AG09319 (cell line): Measurements from ENCODE around the gene ZNF528.

Source experiments
- DNase-seq: peaks from one replicate; pipeline ENCODE4 v3.0.0-alpha.2; 2010; ENCODE audit warnings: low read depth; ENCODE audit errors: extremely low read depth
- CTCF ChIP-seq: IDR thresholded peaks from 2 replicates; pipeline ENCODE4 v1.5.1; 2011; ENCODE audit warnings: low read depth, mild to moderate bottlenecking, inconsistent platforms, low read length, moderate library complexity

Gene ZNF528

GRCh38 chr19:52397310-52398080, at the start of gene ZNF528:
Gene ZNF528, plus strand, starts transcription at chr19:52397849. Its CDS starts 4,165 bp downstream, at chr19:52402014.
- no peak for TF ChIP-seq CTCF
- DNase-seq = peak; percentile 90

- no peak for DNase-seq
- no peak for TF ChIP-seq CTCF
Measured at GRCh38 chr19:52351512-52351911, 46.1 kb upstream of the ZNF528 start.

GRCh38 chr19:52366414-52366824, 31.2 kb upstream of the ZNF528 start:
- TF ChIP-seq CTCF = no peak
- no peak for DNase-seq

- peak; percentile 80 for DNase-seq
- no peak for TF ChIP-seq CTCF
Measured at GRCh38 chr19:52369559-52370340, 27.9 kb upstream of the ZNF528 start, which contains the start of gene ZNF880. Gene ZNF880, plus strand, starts transcription at chr19:52369923. Its CDS starts 43 bp downstream, at chr19:52369966.

GRCh38 chr19:52370341-52370710, 27.3 kb upstream of the ZNF528 start:
- no peak for DNase-seq
- TF ChIP-seq CTCF = no peak

- no peak for DNase-seq
- no peak for TF ChIP-seq CTCF
Measured at GRCh38 chr19:52391135-52391534, 6.5 kb upstream of the ZNF528 start.

GRCh38 chr19:52398081-52398441, 412 bp downstream of the ZNF528 start:
- no peak for DNase-seq
- TF ChIP-seq CTCF = no peak; the same call in 1 of the 2 replicates
